HG03521 (cell line): ENCODE measurements around the gene GRK5.
"Not testable (repeated sequence)": the region's sequence is repeated elsewhere in the genome, so short reads cannot be mapped to it uniquely, and the experiment has no call there.

Experiments
- ATAC-seq: cut with Tn5 transposase; IDR thresholded peaks from one replicate; pipeline ENCODE4 v1.9.1; 2021; ENCODE audit warnings: mild to moderate bottlenecking, moderate library complexity; ENCODE audit not compliant: unreplicated experiment

GRK5 gene

DNA sequence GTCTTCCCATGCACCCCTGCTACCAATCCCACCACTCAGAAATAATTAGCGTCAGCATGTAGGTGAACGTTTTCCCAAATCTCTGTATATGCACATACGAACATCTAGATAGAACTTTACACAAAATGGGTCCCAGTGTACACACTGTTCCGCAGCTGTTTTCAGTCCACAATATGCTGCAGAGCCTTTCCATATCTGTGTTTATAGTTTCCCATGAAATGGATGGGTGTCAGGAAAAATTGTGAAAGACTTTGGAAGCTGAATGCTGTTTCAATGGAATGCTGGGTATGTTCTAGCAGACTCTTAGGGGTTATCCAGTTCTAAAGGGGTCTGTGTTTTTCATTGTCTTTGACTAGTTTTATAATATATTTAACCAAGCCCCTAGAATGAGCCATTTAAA lies 13.8 kb downstream of the GRK5 start:
- ATAC-seq = no peak

DNA sequence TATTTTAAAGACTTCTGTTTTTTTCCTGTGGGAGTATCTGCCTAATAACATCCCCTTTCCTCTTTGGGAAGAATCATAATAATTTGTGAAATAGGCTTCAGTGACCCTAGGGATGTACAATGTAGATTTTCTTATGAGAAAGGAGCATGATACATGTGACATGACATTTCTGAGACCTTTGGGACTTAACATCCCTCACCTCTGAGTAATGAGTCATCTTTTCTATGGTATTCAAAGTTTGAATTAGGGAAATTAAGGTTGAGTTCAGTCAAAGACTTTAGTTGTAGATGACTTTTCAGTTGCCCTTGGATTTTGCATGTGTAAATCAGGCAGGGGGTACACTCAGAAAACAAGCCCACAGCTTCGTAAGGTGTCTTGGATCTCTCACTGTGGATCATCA lies 14.3 kb downstream of the GRK5 start:
- ATAC-seq = no peak

DNA sequence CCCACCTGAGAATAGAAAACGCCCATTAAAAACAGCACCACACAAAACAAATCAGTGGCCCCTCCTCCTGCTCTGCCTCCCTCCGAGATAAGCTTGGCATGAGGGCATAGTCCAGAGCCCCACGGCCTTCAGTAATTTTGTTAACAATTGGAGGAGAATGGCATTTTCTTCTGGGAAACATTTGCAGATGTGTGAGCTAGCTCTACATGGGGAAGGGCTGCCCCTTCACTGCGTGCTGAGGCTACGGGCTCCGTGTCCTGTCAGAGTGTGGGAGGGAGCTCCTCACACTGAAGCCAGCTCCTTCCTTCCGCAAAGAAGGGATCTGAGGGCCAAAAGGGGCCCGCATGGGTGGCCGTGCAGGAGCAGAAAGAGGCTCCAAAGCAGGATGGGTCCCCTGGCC lies 15.2 kb downstream of the GRK5 start:
- no peak for ATAC-seq

DNA sequence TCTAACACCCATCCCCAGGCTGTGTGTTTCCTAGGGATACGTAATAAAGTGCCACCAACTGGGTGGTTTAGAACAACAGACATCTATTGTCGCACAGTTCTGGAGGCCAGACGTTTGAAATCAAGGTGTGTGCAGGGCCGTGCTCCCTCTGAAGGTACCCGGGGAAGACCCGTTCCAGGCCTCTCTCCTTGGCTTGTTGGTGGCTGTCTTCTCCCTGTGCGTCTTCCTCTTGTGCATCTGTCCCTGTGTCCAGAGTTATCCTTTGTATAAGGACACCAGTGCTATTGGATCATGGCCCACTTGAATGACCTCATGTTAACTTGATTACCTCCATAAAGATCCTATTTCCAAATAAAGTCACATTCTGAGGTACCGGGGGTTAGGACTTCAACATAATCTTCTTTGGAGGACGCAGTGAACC lies 15.6 kb downstream of the GRK5 start:
- ATAC-seq = no peak

DNA sequence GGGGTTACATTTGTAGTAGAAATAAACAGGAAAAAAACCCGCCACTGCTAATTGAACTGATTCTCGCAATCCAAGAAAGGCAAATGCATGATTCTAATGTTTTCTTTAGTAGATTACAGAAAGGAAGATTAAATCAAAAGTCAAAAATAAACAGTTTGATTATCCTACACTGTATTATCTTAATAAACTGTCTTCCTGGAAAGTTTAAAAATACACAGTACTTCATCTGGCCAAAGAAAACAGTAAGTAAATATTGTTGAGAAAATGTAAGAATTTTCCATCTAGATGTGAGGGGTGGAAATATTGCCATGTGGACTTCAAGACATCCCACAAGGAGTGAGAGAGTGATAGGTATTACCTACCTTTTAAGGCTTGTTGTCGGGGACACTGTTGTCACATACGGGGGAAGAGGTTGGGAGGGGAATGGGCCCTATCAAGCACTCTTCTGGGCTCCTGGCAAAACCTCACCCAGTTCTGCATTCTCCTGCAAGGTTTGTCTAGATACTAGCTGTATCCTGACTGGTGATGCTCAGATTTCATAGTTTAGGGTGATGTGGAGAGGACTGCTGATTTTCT lies 17.8 kb downstream of the GRK5 start:
- no peak for ATAC-seq

DNA sequence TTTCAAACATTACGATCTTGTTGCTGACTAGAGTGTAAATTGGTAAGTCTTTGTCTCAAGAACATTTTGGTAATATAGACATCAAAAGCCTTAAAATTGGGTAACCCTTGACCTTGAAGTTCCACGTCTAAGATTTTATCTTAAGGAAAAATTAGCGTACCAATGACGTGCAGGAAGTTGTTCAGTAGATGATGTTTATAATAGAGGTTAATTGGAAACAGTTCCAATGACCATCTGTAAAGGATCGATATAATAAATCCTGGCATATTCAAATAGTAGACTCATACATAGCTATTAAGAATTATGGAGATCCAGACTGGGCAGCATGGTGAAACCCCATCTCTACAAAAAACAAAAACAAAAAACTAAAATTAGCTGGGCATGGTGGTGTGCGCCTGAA lies 20.5 kb downstream of the GRK5 start:
- no peak for ATAC-seq

DNA sequence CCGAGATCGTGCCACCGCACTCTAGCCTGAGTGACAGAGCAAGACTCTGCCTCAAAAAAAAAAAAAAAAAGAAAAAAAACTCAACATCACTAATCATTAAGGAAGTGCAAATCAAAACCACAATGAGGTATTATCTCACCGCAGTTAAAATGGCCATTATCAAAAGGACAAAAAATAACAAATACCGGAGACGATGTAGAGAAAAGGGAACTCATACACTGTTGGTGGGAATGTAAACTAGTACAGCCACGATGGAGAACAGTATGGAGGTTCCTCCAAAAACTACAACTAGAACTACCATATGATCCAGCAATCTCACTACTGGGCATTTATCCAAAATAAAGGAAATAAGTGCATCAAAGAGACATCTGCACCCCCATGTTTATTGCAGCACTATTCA lies 24.3 kb downstream of the GRK5 start:
- ATAC-seq = no peak

DNA sequence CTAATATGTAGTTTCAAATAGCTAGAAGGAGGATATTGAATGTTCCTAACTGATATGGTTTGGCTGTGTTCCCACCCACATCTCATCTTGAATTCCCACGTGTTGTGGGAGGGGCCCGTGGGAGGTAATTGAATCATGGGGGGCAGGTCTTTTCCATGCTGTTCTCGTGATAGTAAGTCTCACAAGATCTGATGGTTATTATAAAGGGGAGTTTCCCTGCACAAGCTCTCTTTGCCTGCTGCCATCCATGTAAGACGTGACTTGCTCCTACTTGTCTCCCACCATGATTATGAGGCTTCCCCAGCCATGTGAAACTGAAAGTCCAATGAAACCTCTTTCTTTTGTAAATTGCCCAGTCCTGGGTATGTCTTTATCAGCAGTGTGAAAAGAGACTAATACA lies 25.1 kb downstream of the GRK5 start:
- ATAC-seq = not testable (repeated sequence)

DNA sequence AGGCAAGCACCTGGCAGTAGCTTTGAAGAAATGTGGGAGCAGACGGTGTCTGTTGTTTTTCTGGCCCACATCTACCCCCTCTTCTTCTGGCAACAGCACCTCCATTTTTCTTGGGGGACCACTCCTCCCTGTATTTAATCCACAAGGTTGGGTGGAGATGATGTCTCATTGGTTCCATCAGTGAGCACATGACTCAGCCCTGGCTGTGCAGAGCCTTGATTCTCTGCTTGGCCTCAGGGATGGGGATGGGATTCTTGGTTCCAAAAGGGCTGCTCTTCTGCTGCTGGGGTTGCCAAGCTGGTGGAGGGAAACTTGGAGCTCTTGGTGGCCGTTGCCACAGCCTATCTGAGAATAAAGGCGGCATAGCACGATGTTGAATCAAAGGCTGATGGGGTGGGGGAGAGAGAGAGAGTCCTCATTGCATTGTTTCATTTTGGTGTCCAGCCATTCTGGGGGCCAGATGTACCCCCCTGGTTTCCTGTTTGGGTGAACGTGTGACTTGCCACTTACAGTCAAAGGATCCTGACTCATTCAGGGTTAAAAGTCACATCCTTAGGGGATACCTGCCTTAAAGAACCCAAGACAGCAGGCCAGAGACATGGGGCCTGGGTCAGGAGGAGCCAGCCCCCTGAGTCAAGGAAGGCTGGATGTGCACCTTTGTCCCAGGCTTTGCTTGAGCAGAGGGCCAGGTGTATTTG lies 25.9 kb downstream of the GRK5 start:
- no peak for ATAC-seq

DNA sequence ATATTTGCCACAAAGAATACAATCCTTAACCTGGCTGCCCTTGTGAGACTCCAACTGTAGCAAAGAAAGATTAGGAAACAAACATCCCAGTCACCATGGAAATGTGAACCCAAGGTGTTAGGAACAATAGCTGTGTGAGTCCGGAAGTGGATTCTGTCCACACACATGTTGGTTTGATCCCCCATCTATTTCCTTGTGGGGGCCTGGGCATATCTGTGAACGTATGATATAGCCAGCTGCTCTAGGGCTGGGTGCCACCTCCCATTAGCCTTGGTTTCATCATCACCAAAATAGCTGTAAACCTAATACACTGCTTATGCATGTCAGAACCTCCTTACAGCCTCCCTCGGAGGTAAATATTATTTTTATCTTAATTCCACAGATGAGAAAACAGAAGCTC lies 26.4 kb downstream of the GRK5 start:
- ATAC-seq = no peak

DNA sequence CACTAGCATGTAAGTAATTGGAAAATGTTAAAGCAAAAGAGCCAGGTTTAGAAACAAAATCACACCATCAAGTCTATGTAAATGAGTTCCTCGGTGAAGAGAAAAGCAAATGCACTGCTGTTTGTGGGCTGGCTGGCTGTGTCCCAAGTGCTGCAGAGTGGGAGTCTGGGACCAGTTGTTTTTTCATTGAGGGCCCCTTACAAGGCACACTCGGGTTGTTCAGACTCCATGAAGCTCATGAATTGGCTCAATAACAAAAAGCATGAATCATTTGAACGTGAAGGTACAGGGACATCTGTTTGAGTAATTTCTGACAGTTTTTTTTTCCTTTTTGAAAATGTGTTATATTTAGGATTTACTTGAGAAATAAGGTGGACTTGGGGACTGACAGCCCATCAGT lies 28.0 kb downstream of the GRK5 start:
- ATAC-seq = no peak

DNA sequence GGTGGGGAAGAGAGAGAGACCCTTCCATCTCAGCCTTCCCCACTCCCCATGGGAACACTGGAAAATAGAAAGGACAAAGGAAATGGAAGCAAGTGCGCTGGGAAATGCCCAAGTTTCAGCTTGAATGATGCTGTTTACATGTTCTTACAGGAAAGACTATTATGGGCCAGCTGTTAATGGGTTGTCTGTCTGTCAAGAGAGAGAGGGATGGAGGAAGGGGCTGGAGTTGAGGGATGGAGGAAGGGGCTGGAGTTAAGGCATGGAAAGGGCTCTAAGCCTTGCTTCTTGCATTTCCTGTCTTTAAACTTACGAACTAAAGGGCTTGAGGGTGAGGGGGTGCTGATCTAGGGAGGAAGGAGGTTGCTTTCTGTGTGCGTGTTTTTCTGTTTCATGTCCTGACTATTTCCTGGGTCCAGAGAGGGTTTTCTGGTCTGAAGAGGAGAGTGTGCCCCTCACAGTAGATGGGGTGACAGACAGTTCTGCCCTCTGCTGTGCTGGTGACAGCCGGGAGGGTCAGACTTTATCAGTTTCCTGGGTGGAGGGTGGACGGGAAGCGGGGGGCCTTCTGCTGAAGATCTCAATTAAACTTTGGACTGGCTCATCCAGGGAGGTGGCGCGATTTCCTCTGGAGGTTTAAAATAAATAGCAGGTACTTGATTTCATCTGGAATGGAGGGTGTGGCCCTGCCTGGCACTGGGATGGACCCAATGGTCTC lies 30.5 kb downstream of the GRK5 start:
- ATAC-seq = no peak

DNA sequence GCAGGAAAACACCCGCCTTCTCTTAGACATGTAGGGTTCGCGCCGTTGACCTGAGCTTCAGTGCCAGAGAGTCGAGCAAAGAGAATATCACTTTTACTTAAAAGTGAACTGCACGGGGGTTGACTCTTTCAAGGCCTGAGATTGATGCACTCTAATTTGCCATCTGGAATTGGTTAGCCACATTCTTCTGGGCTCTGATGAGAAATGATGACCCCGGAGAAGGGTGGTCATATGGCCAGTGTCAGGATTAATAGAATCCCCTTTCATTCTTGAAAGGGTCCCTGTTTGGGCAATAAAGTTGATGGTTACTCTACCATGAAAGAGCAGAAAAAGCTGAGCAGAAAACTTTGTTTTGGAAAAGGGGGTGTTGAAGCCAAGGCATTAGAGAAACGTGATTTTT lies 31.2 kb downstream of the GRK5 start:
- no peak for ATAC-seq

DNA sequence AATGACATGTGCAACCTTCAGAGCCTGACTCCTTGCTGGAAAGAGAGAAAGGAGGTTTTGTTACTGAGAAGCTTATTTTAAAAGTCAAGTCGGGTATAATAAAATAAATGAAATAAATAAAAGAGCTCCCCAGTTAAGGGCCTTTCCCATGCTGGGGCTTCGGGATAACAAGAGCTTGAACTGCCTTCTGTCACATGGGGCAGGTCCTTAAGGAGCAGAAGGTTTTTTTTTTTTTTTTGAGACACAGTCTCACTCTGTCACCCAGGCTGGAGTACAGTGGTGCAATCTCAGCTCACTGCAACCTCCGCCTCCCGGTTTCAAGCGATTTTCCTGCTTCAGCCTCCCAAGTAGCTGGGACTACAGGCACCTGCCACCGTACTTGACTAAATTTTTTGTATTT lies 31.6 kb downstream of the GRK5 start:
- not testable (repeated sequence) for ATAC-seq

DNA sequence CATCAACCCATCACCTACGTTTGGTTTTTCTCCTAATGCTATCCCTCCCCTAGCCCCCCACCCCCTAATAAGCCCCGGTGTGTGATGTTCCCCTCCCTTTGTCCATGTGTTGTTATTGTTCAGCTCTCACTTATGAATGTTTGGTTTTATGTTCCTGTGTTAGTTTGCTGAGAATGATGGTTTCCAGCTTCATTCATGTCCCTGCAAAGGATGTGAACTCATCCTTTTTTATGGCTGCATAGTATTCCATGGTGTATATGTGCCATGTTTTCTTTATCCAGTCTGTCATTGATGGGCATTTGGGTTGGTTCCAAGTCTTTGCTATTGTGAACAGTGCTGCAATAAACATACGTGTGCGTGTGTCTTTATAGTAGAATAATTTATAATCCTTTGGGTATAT lies 32.3 kb downstream of the GRK5 start:
- ATAC-seq = not testable (repeated sequence)

DNA sequence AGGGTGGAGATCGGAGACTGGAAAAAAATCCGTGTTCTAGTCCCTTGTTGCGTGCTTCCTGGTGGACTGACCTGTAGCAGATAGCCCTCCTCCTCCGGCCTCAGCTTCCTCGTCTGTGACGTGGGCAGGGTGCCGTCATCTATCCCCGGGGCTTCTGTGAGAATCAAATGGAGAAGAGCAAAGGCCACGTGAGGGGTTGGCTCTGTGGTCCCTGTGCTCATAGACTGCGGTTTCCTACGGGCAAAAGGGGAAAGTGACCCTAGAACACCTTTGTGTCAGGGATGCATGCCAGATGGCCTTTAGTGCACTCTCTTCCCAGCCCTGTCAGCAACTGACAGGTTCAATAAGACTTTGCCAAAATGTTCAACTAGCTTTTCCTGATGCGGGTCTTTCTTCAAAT lies 33.7 kb downstream of the GRK5 start:
- no peak for ATAC-seq

DNA sequence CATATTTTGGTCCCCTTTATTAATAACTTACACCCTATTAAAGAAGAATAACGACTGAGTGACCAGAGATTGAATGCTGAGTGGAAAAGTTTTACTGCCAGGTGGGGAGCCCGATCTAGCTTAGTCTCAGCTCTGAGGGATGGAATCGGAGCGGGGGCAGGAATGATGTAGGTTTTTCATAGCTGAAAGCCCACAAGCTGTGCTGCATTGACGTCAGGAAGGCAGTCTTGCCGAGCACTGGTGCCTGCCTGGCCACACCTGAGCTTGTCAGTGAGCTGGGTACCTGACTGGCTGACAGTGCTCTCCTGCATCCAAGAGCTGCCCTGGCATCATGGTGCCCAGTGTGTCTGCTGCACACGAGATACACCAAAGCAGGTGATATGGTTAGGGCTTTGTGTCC lies 34.8 kb downstream of the GRK5 start:
- ATAC-seq = no peak

DNA sequence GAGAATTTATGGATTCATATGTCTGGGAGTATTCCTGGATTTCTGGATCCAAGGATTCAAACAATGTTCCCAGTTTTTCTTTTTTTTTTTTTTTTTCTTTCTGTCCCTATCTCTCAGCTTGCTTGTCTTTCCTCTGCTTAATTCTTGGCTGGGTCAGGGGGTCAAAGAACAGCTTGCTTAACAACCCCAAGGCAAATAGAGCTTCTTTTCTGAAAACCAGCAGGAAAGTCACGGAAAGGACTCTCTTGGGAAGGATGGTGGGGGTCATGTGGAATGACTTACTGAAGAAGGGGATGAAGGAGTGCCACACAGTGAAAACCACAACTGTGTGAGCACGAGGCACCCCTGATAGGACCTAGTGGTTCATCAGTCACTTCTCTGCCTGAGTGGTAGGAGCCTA lies 36.1 kb downstream of the GRK5 start:
- ATAC-seq = no peak

DNA sequence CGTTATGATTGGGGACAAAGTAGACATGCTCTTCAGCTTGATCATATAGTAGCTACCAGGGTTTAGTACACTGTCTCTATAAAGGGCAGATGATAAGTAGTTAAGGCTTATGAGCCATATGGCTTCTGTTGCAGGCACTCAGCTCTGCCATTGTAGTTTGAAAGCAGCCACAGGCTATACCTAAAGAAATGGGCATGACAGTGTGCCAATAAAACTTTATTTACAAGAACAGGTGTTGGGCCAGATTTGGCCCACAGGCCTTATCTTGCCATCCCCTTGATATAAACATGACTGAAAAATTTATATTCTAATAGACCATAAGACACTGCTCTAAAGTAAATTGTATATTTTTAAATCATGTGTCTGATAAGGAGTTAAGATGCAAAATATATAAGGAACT lies 36.6 kb downstream of the GRK5 start:
- ATAC-seq = no peak

DNA sequence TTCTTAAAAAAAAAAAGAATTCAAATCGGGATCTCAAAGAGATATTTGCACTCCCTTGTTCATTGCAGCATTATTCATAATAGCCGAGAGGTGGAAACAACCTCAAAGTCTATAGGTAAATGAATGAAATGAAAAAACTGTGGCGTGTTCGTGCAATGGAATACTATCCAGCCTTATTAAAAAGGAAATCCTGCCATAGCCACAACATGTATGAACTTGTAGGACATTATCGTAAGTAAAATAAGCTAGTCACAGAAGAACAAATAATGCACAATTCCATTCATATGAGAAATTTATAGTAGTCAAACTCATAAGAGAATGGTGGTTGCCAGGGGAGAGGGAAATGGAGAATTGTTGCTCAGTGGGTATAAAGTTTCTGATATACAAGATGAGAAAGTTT lies 37.9 kb downstream of the GRK5 start:
- ATAC-seq = no peak

DNA sequence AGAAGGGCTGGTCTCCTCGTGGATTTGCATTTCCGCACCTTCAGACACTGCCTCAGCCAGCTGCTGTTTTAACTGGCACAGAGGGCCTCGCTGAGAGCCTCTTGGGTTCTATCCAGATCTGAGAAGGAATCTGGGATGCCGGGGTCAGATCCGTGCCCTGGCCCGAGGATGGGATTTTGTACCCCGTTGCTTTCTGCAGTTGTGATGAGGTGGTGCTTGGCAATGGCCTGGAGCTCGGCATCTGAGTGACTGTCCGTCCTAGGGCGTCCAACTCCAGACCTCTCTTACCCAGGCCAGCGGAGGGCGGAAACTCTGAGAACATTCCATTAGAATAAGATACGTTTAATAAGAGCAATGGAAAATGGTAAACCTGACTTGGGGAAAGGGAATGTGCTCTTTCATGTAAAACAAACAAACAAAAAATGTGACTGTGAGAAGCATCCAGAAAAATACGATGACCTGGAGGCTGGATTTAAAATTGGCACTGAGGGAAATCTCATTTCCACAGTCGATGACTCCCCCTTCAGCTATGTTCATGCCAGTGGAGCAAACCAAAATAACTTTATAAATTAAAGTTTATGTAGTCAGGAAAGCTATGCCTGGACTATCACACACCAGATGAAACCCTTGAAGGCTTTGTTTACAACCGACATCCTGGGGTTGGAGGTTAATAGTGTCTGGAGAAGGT lies 39.6 kb downstream of the GRK5 start:
- ATAC-seq = no peak

DNA sequence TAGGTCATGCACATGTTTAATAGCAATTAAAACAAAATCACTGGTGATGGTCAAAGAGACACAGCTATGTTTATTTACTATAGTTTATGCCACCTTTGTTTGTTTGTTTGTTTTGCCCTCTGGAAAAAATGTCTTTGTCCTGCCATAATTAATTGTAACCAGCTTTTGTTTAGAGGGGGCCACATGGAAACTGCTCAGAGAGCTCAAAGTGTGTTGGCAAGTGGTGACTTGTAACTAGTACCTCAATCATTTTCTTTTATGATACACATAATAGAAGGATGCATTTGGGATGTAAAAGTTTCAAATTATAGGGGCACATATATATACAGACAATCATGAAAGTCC lies 40.2 kb downstream of the GRK5 start:
- no peak for ATAC-seq
